Stimulated activated CD4-positive, alpha-beta T cell treated with anti-CD3 and anti-CD28 coated beads, Interleukin-12 subunit alpha, Interleukin-12 subunit beta, amount 100 ng/mL, for 4 hours (primary cell): ENCODE measurements around the gene EIF3I.

Experiments
- DNase-seq: peaks from one replicate; pipeline ENCODE4 v3.0.0-alpha.2; 2020

The EIF3I gene

GRCh38 chr1:32266921-32267591, 44.8 kb downstream of the EIF3I start:
- DNase-seq = no peak

DNA sequence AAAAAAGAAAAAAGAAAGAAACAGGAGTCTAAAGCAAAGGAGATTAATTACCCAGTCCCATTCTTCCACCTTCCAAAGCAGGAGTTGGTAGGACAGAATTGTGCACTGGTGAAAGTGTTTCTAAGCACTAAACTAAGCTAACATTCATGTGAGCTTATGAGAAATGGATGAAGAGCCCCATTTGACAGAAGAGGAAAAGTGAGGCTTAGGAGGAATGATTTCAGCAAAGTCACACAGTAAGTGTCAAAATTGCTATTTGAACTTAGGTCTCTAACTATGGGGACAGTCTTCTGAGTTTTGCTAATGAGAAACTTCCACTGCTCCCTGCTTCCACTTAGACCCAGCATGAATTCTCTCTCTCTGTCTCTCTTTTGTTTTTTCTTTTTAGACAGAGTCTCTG, 47.5 kb downstream of the EIF3I start:
- no peak for DNase-seq

DNA sequence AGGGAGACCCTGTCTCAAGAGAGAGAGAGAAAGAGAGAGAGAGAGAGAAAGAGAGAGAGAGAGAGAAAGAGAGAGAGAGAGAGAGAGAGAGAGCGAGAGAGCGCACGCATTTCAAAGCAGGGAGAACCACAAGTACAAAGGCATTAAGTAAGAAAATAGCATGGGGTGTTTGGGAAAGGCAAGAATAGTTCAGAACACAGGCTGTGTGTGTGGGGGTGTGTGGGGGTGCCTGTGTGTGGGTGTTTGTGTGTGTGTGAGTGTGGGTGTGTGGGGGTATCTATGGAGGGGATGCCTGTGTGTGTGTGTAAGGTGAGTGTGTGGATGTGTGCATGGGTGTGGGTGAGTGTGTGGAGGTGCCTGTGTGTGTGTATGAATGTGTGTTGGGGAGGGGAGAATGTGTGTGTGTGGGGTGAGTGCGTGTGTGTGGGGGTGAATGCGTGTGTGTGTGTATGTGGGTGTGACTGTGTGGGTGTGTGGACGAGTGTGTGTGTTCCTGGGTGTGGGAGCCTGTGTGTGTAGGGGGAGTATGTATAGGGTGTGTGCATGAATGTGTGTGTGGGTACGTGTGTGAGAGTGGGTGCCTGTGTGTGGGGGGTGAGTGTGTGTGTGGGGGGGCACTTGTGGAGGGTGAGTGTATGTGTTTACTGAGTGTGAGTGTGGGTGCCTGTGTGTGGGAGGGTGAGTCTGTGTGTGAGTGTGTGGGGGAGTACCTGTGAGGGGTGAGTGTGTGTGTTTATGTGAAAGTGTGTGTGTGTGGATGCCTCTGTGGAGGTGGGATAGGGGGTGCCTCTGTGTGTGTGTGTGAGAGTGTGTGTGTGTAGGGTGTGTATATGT, 50.6 kb downstream of the EIF3I start:
- DNase-seq = no peak

DNA sequence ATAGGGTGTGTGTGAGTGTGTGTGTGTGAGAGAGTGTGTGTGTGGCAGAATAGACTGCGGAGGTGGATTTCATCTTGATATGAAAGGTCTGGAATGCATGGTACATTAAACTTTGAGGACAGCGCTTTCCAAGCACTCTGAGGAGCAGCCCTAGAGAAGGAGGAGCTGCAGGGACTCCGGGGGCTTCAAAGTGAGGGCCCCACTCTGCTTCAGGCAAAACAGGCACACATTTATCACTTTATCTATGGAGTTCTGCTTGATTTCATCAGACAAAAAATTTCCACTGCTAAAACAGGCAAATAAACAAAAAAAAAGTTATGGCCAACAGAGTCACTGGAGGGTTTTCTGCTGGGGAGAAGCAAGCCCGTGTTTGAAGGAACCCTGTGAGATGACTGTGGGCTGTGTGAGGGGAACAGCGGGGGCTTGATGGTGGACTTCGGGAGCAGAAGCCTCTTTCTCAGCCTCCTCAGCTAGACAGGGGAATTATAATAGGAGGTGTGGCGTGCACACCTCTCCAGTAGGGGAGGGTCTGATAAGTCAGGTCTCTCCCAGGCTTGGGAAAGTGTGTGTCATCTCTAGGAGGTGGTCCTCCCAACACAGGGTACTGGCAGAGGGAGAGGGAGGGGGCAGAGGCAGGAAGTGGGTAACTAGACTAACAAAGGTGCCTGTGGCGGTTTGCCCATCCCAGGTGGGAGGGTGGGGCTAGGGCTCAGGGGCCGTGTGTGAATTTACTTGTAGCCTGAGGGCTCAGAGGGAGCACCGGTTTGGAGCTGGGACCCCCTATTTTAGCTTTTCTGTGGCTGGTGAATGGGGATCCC, 51.4 kb downstream of the EIF3I start:
- DNase-seq = peak; percentile 70

DNA sequence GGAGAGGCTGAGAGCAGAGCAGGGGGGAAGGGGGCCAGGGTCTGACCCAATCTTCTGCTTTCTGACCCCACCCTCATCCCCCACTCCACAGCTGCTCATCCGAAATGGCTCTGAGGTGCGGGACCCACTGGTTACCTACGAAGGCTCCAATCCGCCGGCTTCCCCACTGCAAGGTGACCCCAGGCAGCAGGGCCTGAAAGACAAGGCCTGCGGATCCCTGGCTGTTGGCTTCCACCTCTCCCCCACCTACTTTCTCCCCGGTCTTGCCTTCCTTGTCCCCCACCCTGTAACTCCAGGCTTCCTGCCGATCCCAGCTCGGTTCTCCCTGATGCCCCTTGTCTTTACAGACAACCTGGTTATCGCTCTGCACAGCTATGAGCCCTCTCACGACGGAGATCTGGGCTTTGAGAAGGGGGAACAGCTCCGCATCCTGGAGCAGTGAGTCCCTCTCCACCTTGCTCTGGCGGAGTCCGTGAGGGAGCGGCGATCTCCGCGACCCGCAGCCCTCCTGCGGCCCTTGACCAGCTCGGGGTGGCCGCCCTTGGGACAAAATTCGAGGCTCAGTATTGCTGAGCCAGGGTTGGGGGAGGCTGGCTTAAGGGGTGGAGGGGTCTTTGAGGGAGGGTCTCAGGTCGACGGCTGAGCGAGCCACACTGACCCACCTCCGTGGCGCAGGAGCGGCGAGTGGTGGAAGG, 52.6 kb downstream of the EIF3I start:
- DNase-seq = no peak

DNA sequence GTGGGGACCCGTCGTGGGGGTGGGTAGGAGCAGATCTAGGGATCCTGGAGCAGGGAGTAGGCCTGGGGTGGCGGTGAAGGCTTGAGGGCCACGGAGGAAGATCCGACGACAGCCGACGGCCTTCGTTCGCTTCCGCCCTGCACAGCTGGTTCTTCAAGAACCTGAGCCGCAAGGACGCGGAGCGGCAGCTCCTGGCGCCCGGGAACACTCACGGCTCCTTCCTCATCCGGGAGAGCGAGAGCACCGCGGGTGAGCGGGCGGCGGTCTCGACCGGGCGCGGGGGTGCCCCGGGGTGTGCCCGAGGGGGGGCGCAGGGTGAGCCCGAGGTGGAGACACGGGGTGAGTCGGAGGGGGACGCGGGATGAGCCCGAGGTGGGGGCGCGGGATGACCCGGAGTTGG, 53.2 kb downstream of the EIF3I start:
- DNase-seq = no peak

GRCh38 chr1:32276032-32276782, 54.0 kb downstream of the EIF3I start:
- no peak for DNase-seq
